Thyroid gland (tissue), 4 donors: ENCODE measurements around the gene ZFAND3. TPM values are rescaled to one million over a fixed set of nuclear protein-coding genes. Genes with fewer than 3 reads are reported as not detected.

Experiments
- DNase-seq, 2 donors: peaks; one replicate each; pipeline ENCODE4 v3.0.0-alpha.2; 2019
- H3K27ac ChIP-seq, 3 donors: fragments of 200-600 bp; sonication (generic); 1 replicate in 2 of 3; 2 replicates in 1 of 3; pipeline ENCODE4 v1.5.1; 2016 to 2019; ENCODE audit warnings: mild to moderate bottlenecking in 1 of 3, moderate library complexity in 1 of 3
- H3K27me3 ChIP-seq: fragments of 200-600 bp; sonication (generic); one replicate; pipeline ENCODE4 v1.5.1; 2019
- H3K36me3 ChIP-seq, 2 donors: fragments of 200-600 bp; sonication (generic); one replicate each; pipeline ENCODE4 v1.5.1; 2016 to 2019
- H3K4me1 ChIP-seq, 2 donors: fragments of 200-600 bp; sonication (generic); one replicate each; pipeline ENCODE4 v1.5.1; 2017 to 2019
- H3K4me3 ChIP-seq, 3 donors: fragments of 200-600 bp; sonication (generic); replicated peaks in 1 of 3; 1 replicate in 2 of 3; 2 replicates in 1 of 3; pipeline ENCODE4 v1.5.1; 2016; ENCODE audit warnings: mild to moderate bottlenecking in 1 of 3
- H3K9me3 ChIP-seq: fragments of 200-600 bp; sonication (generic); one replicate; pipeline ENCODE4 v1.5.1; 2017
- CTCF ChIP-seq, 6 experiments: fragments of 200-600 bp in 3 of 6; fragments of 450-650 bp in 3 of 6; sonication (generic) in 3 of 6; IDR thresholded peaks; one replicate each; pipeline ENCODE4 v1.5.1; 2016 to 2019; ENCODE audit warnings: antibody characterized with exemption in 6 of 6, mild to moderate bottlenecking in 2 of 6, inconsistent platforms in 1 of 6, moderate library complexity in 1 of 6
- POLR2A ChIP-seq, 2 donors: fragments of 450-650 bp; IDR thresholded peaks; one replicate each; pipeline ENCODE4 v1.6.1; 2017; ENCODE audit warnings: antibody characterized with exemption in 2 of 2, mild to moderate bottlenecking in 2 of 2, moderate library complexity in 1 of 2
- WGBS, 2 donors: methylation state at CpG; one replicate each; pipeline ENCODE4 v1.1.5; 2017; 5-methylcytosine and 5-hydroxymethylcytosine counted together
- intact Hi-C: fragments of 100-400 bp; cut with DNase I; formaldehyde crosslinking; loops from one replicate; pipeline ENCODE4 v1.15.1; 2023
- total RNA-seq, 4 donors: library from RNA; depleted of rRNA; stranded (reverse); fragments of >200 nt; gene quantifications; one replicate each; pipeline ENCODE4 v1.2.3, GENCODE V29; 2016

Gene ZFAND3
- total RNA-seq, 4 donors from 2014 or later: 41.3 to 57.7 (median 55.9) TPM

- TF ChIP-seq POLR2A (IDR thresholded peaks at IDR 0.05) (no peak), CTCF (IDR thresholded peaks at IDR 0.05) (no peak)
- H3K27me3 ChIP-seq: no peaks in the 10 kb centered on the region
- whole genome bisulfite sequencing, 2 donors: 89 to 93% methylated on average over 6 of the region's 6 CpGs
- no peak overlapping the region for H3K27ac ChIP-seq
- intact Hi-C loops: no loop called here
- H3K4me3 ChIP-seq: no peak overlapping the region
- no peaks in the 10 kb centered on the region for H3K4me1 ChIP-seq
- no peaks in the 10 kb centered on the region for H3K9me3 ChIP-seq
- DNase-seq: no peak
- peaks cover 0 to 4% of the 10 kb centered on the region in 2 donors for H3K36me3 ChIP-seq
Observed at GRCh38 chr6:38155621-38156204, 336.2 kb downstream of the ZFAND3 start.

GRCh38 chr6:38156818-38157565 is 337.5 kb downstream of the ZFAND3 start:
- Histone ChIP-seq H3K27ac (no peak overlapping the region), H3K9me3 (no peaks in the 10 kb centered on the region), H3K4me1 (no peaks in the 10 kb centered on the region), H3K27me3 (no peaks in the 10 kb centered on the region), H3K36me3 (peaks cover 0 to 4% of the 10 kb centered on the region in 2 donors), H3K4me3 (no peak overlapping the region)
- intact Hi-C loops: no loop called here
- WGBS, 2 donors: 95 to 99% methylated on average over 9 to 10 of the region's 10 CpGs
- TF ChIP-seq POLR2A (IDR thresholded peaks at IDR 0.05) (no peak), CTCF (IDR thresholded peaks at IDR 0.05) (no peak)
- DNase-seq: no peak

- H3K27me3 ChIP-seq: no peaks in the 10 kb centered on the region
- WGBS, 2 donors: 89 to 90% methylated on average over 11 of the region's 11 CpGs
- H3K27ac ChIP-seq: no peak overlapping the region
- intact Hi-C loops: no loop called here
- no peaks in the 10 kb centered on the region for H3K4me1 ChIP-seq
- TF ChIP-seq POLR2A (IDR thresholded peaks at IDR 0.05): no peak
- TF ChIP-seq CTCF (IDR thresholded peaks at IDR 0.05): no peak
- H3K9me3 ChIP-seq: no peaks in the 10 kb centered on the region
- H3K36me3 ChIP-seq: peaks cover 0 to 4% of the 10 kb centered on the region in 2 donors
- no peak overlapping the region for H3K4me3 ChIP-seq
- no peak for DNase-seq
Observed at GRCh38 chr6:38157905-38158304, 338.4 kb downstream of the ZFAND3 start.

DNA sequence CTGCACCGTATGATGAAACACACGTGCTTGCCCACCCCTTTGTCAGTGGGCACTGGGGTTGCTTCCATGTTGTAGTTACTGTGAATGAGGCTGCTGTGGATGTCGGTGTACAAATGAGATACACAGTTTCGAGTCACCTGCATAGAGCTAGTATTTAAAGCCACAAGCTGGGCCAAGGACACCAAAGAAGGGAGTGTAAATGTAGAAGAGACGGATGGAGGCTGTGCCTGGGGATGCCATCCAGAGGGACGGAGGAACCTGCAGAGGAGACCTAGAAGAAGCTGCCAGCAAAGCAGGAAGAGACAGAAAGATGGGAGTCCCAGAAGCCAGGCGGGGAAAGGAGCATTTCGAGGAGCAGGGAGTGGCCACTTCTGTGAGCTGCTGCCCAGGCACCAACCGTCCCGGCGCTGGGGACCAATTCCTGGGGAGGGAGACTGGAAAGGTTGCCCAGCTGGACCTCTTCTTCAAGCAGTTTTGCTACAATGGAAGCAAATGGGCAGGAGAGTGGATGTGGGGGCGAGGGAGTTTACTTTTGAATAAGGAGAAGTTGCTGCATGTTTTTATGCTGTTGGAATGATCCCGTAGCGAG is 339.3 kb downstream of the ZFAND3 start:
- WGBS, 2 donors: 94 to 95% methylated on average over 14 of the region's 14 CpGs
- H3K9me3 ChIP-seq: no peaks in the 10 kb centered on the region
- no peak for DNase-seq
- no peak overlapping the region for H3K4me3 ChIP-seq
- no peaks in the 10 kb centered on the region for H3K4me1 ChIP-seq
- no peaks in the 10 kb centered on the region for H3K27me3 ChIP-seq
- TF ChIP-seq POLR2A (IDR thresholded peaks at IDR 0.05) (no peak), CTCF (IDR thresholded peaks at IDR 0.05) (no peak)
- no peak overlapping the region for H3K27ac ChIP-seq
- H3K36me3 ChIP-seq: no peaks in the 10 kb centered on the region
- intact Hi-C loops: no loop called here

GRCh38 chr6:38159596-38159995 is 340.1 kb downstream of the ZFAND3 start:
- TF ChIP-seq CTCF (IDR thresholded peaks at IDR 0.05) (no peak), POLR2A (IDR thresholded peaks at IDR 0.05) (no peak)
- DNase-seq: no peak
- H3K9me3 ChIP-seq: no peaks in the 10 kb centered on the region
- H3K4me1 ChIP-seq: no peaks in the 10 kb centered on the region
- H3K4me3 ChIP-seq: no peak overlapping the region
- 92 to 94% methylated on average over 8 of the region's 8 CpGs for WGBS, 2 donors
- intact Hi-C loops: no loop called here
- no peaks in the 10 kb centered on the region for H3K27me3 ChIP-seq
- H3K36me3 ChIP-seq: no peaks in the 10 kb centered on the region
- no peak overlapping the region for H3K27ac ChIP-seq
